Measurements from ENCODE around the gene MCF2L.
"Not testable (repeated sequence)": the region's sequence is repeated elsewhere in the genome, so short reads cannot be mapped to it uniquely, and the experiment has no call there.

The MCF2L gene

DNA sequence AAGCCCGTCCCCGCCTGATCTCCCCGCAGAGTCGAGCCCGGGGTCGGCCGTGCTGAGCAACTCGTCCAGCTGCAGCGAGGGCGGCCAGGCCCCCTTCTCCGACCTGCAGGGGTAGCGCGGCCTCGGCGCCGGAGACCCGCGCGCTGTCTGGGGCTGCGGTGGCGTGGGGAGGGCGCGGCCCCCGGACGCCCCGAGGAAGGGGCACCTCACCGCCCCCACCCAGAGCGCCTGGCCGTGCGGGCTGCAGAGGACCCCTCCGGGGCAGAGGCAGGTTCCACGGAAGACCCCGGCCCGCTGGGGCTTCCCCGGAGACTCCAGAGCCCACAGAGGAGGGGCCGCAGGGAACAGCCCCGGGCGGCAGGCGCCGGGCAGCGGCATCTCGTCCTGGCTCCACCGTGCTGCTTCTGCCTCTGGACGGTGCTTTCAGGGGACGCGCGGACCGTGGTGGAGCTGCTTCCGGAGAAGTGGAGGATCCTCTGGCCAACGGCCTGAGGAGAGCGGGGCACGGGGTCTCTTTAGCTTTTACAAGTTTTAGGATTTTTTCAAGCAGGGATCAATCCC lies 127.8 kb downstream of the MCF2L start:
- DNase-seq = no peak

DNA sequence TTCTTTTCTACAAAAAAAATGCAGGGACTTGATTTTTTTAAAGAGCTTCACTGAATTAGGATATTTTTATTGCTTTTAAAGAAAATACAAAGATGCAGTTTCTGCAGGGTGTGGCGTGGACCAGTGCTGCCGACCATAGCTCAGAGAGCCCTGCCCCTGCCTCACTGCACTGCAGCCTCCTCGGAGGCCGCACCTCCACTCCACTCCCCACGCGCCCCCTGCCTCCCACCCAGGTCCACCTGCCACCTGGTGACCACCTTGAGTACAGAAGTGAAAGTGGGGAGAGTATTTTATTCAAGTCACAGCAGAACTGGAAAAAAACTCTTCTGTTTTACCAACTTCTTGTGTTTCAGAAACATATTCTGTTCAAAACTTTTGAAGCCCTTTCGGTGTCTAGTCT lies 128.6 kb downstream of the MCF2L start:
- no peak for DNase-seq

DNA sequence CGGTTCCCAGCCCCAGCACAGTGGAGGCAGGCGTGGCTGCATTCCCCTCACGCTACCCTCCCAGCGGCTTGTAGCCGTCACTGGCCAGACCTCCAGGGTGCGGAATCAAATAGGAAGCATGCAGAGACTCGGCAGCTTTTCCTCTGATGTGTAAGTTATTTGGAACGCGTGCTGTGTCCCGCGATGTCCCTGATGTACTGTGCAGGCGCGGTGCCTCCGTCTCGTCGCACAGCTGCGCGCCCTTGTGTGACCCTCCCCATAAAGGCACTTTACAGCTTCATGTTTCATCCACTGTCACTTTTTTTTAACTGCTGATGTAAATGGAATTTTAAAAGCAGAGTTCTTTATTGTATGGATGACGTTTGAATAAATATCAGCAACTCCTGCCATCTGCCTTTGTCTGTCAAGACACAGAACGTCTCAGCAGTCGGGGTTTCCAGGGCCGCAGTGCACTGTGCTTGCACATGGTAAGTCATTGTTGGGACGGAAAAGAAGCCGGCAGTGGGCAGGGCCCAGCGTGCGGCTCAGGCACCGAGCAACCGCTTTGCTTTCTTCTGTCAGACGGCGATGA lies 129.2 kb downstream of the MCF2L start:
- DNase-seq = no peak

DNA sequence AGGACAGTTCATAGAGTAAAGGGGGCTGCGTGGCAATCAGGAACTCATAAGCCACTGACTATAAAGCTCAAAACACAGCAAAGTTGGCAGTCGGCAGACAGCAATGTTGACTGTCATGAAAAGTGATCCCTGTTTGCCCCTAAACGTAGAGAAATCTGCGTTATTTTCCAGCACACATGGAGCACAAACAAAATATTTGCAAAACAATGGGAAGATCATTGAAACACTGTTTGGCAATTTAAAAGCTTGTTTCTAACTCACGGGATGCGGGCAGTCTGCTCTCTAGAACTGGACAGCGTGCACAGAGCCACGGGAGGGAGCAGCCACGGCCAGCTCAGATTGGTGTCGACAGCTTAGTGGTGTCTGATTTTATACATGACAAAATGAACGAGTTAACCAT lies 130.1 kb downstream of the MCF2L start:
- DNase-seq = no peak

DNA sequence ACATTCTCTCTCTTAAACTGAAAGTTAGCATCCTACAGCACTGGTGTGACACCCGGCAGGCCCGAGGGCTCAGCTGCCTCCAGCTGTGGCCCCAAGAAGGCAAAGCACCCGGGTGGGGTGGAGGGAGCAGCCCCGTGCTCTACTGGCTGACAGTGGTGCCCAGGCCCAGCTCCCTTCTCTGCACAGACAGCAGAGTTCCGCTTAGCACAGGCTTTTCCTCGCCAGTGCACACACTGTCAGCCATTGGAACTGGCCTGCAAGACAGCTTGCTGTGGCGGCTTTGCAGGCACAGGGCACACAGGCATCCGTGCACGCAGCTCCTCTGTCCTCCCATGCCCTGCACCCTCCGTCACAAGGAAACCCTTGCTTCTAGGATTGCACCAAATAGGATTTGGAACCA lies 133.3 kb downstream of the MCF2L start:
- not testable (repeated sequence) for DNase-seq

DNA sequence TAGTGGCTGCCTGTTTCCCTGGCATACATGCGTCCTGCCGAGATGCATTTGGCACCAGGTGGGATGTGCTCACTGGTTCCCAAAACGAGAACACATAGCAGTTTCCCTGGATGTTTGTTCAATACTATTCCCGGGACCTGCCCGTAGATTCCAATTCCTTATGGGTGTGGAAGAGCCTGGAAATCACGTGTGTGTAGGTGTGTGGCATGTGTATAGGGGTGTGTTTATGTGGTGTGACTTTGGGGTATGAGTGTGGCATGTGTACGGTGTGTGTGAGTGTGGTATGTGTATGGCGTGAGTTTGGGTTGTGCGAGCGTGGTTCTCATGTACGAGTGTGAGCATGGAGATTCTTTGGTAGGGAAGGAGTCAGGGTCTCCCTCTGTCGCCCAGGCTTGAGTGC lies 133.7 kb downstream of the MCF2L start:
- no peak for DNase-seq

DNA sequence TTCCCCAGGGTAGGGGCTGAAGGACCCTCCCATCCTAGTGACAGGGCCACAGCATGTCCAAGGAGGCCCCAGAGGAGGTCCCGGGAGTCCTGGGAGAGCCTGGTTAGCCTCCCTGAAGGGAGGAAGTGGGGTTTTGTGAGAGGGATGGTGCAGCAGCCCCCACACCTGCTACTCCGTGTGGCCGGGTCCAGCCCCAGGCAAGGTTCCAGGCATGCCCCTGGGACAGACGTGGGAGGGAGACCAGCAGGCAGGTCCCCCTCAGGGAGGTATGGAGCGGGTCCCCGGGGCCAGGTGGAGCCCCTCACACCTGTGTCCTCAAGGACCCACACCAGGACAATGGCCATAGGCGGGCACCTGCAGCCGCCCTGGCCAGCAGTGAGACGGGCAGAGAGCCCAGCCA lies 134.6 kb downstream of the MCF2L start:
- DNase-seq = no peak

DNA sequence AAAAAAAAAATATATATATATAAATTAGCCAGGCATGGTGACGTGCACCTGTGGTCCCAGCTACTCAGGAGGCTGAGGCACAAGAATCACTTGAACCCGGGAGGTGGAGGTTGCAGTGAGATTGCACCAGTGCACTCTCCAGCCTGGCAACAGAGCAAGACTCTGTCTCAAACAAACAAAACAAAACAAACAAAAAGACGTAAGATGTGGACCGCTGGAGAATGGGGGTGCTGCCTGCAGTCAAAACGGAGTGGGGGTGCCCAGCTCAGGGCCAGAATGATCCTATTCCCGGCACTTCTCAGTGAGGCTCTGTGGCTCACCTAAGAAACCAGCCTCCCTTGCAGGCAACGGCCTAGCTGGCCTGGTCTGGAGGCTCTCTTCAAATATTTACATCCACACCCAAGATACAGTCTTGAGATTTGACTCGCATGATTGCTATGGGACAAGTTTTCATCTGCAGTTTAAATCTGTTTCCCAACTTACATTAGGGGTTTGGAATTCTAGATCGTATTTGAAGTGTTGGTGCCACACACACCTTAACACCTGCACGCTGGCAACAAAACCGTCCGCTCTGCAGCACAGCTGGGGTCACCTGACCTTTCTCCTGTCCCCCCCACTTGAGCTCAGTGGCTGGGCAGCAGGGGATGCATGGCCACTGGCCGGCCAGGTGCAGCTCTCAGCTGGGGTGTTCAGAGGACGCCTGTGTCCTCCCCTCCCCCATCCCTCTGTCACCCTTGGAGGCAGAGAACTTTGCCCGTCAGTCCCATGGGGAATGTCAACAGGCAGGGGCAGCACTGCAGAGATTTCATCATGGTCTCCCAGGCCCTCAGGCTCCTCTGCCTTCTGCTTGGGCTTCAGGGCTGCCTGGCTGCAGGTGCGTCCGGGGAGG lies 136.3 kb downstream of the MCF2L start, which contains the start of gene F7:
Gene F7, plus strand, starts transcription at position 760 of the 889 bp plus-strand sequence. Its CDS starts 51 bp downstream, at position 811.
- peak; percentile 28 for DNase-seq

DNA sequence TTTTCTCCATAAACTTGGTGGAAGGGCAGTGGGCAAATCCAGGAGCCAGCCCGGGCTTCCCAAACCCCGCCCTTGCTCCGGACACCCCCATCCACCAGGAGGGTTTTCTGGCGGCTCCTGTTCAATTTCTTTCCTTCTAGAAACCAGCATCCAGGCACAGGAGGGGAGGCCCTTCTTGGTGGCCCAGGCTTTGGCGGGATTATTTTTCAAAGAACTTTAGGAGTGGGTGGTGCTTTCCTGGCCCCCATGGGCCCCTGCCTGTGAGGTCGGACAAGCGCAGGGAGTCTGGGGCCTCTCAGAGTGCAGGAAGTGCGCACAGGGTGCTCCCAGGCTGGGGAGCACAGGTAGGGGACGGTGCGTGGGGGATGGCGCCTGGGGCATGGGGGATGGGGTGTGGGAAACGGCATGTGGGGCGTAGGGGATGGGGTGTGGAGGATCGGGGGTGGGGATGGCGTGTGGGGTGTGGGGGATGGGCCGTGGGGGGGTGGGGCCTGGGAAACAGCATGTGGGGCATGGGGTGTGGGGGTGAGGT lies 137.0 kb downstream of the MCF2L start:
- no peak for DNase-seq

DNA sequence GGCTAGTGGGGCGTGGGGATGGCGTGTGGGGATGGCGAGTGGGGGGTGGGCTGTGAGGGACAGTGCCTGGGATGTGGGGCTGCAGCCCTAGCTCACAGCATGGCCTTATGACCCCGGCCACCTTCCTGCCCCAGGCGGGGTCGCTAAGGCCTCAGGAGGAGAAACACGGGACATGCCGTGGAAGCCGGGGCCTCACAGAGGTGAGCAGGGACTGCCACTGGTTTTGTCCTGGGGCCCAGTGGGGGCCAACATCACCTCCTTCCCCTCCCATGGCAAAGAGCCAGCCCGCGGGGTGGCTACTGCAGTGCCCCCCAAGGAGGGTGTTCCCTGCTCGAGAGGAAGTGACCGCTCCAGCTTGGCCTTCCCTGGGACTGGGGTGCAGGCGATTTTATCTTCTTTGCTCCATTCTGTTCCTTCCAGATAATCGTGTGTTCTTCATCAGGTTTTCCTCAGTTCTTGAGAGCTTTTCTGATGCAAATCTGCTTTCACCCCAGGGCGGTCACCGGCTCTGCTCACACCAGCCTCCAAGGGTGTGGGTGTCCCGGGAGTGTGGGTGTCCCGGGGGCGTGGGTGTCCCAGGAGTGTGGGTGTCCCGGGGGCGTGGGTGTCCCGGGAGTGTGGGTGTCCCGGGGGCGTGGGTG lies 137.8 kb downstream of the MCF2L start:
- no peak for DNase-seq

DNA sequence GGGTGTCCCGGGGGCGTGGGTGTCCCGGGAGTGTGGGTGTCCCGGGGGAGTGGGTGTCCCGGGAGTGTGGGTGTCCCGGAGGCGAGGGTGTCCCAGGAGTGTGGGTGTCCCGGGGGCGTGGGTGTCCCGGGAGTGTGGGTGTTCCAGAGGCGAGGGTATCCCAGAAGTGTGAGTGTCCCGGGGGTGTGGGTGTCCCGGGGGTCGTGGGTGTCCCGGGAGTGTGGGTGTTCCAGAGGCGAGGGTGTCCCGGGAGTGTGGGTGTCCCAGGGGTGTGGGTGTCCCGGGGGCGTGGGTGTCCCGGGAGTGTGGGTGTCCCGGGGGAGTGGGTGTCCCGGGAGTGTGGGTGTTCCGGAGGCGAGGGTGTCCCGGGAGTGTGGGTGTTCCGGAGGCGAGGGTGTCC lies 139.5 kb downstream of the MCF2L start:
- DNase-seq = not testable (repeated sequence)

DNA sequence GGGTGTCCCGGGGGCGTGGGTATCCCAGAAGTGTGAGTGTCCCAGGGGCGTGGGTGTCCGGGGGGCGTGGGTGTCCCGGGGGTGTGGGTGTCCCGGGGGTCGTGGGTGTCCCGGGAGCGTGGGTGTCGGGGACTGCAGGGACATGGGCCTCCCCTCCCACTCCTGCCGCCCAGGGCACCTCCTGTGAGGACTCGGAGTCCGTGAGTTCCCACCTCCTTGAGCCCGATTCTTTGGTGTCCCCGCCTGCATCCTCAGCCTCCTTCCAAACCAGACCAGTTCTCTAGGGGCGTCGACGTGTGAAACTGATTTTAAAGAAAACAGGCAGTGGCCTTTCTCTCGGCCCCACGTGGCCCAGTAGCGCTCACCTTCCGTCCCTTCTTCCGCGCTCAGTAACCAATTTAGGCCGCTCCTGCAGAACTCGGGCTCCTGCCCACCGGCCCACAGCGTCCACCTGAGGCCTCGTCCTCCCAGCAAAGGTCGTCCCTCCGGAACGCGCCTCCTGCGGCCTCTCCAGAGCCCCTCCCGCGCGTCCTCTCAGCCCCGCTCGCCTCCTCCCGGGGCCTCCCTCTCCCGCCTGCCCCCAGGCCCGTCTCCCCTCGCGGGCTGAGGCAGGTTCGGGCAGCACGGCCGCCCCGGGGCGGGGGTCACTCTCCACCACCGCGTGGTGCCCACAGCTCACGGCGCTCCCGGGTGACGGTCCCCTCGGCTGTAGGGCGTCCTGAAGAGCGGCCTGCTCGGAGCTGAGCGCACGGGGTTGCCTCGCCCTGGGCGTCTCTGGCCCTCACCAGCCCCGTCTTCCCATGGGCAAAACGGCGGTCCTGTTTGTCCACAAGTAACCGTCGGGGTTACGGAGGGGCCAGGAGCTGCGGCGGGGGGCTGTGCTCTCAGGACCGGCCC lies 140.4 kb downstream of the MCF2L start:
- peak; percentile 56 for DNase-seq

DNA sequence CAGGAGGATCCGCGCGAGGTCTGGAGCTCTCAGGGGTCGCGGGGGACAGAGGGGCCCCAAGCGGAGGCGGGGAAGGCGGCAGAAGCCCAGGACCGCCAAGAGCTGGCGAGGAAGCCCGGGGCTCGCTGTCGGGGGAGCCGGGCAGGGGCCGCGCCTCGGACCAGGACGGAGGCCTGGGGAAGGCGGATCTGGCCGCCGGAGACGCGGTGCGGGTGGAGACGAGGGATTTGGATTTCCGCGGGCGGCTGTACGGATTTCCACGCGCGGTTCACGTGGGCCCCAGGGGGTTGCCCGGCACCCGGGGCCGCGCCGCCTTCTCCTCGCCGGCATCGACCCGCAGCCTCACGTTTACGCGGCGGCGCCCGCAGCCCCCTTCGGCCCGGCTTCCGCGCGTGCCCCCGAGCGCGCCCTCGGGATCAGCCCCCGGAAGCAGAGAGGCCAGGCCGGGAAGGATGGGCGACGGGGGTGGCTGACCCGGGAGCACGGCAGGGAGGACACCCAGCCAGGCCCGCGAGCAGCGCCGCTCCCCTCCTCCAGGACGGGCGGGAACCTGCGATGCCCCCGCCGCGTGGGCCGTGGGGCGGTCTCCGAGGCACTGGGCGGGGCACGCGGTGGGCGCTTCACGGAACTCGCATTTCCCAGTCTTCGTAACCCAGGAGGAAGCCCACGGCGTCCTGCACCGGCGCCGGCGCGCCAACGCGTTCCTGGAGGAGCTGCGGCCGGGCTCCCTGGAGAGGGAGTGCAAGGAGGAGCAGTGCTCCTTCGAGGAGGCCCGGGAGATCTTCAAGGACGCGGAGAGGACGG lies 141.2 kb downstream of the MCF2L start:
- peak; percentile 73 for DNase-seq

DNA sequence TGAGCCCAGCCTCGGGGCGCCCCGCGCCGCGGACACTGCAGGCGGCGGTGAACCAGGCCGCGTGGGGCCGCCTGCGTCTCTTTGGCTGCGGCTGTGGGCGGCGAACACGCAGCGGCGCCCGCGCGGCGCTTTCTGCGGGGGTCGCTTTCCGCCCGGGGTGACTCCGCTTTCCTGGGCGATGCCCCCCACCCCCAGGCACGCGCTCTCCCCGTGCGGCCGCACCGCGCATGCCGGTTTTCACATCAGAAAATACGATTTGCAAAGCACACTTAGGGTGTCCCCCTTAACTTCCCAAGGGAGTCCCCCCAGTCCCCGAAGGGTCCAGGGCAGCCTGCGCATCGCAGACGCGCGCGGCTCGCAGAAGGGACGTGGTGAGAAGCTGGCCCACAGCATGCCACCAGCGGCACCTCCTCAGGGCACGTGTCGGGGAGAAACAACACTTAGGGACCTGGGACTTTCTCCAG lies 141.9 kb downstream of the MCF2L start:
- no peak for DNase-seq

DNA sequence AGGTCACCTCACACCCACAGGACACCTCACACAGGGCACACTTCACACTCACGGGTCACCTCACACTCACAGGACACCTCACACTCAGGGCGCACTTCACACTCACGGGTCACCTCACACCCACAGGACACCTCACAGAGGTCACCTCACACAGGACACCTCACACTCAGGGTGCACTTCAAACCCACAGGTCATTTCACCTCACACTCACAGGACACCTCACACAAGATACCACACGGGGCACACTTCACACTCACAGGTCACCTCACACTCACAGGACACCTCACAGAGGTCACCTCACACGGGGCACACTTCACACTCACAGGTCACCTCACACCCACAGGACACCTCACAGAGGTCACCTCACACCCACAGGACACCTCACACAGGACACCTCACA lies 142.8 kb downstream of the MCF2L start:
- DNase-seq = not testable (repeated sequence)

DNA sequence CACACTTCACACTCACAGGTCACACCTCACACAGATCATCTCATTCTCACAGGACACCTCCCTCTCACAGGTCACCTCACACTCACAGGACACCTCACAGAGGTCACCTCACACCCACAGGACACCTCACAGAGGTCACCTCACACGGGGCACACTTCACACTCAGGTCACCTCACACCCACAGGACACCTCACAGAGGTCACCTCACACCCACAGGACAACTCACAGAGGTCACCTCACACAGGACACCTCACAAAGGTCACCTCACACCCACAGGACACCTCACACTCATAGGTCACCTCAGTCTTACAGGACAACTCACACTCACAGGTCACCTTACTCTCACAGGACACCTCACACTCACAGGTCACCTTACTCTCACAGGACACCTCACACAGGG lies 143.5 kb downstream of the MCF2L start:
- DNase-seq = not testable (repeated sequence)

DNA sequence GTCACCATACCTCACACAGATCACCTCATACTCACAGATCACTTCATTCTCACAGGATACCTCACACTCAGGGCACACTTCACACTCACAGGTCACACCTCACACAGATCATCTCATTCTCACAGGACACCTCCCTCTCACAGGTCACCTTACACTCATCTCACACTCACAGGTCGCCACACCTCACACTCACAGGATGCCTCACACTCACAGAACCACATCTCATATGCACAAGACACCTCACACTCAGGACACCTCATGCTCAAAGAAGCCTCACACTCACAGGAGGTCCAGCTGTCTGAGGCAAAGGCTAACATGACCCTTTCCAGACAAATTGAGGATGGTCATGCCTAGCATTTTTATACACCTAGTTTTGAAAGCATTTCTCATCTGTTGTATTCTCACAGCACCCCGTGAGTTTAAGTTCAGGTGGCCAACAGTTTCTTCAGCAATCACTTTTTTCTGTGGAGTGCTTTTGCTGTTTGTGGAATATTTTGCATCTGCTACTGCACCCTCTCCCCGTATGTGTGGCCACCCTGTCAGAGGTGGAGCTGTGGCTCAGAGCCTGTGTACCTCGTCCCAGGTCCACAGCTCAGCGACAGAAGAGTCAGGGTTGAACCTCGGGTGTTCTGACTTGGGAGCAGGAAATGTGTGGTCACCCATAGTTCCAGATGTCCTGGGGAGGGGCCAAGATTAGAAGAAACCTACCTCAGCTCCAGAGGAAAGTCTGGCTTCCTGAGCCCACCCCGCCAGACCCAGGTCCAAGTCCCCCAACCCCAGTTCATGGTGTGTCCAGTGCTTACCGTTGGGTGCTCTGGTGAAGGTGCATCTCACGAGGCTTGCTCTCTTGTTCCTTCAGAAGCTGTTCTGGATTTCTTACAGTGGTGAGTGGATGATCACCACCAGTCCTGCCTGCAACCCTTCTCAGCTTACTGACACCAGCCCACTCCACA lies 144.2 kb downstream of the MCF2L start:
- DNase-seq = no peak

DNA sequence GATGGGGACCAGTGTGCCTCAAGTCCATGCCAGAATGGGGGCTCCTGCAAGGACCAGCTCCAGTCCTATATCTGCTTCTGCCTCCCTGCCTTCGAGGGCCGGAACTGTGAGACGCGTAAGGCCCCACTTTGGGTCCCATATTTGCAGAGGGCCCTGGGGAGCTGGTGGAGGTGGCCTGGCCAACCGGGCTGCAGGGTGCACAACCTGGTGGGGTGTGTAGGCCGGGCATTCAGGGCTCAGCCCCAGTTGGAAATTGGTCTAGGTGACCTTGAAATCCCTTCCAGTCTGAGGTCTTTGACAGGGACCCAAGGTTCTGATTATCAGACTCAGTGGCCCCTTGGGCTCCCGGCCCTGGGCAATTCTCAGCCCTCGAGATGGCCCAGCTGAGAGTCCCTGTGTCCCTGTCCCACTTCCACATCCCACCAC lies 144.8 kb downstream of the MCF2L start:
- no peak for DNase-seq
